Right lobe of liver (tissue), 4 donors: ENCODE data around the gene DHFR.

Experiments
- CTCF ChIP-seq, 4 donors: fragments of 200-600 bp in 3 of 4; fragments of 450-650 bp in 1 of 4; IDR thresholded peaks; one replicate each; pipeline versions ENCODE4 v1.5.1 to v1.8.0; 2016 to 2022; ENCODE audit warnings: antibody characterized with exemption in 4 of 4, mild to moderate bottlenecking in 2 of 4
- POLR2A ChIP-seq: fragments of 450-650 bp; IDR thresholded peaks from one replicate; pipeline ENCODE4 v1.6.1; 2017; ENCODE audit warnings: antibody characterized with exemption, mild to moderate bottlenecking
- donor health status: DM: no; HTN: no; CAD: no.
- donor health status: DM: no; HTN: no; CAD: no.
- donor health status: DM: no; HTN: yes; CAD: no.

- TF ChIP-seq CTCF (IDR thresholded peaks at IDR 0.05) (no peak), POLR2A (no peak)
Observed at GRCh38 chr5:80590766-80591165, 64.0 kb downstream of the DHFR start.
